Right lobe of liver (tissue), 4 donors: Measurements from ENCODE around the gene ZSCAN10.

Experiments
- CTCF ChIP-seq, 4 donors: fragments of 200-600 bp in 3 of 4; fragments of 450-650 bp in 1 of 4; IDR thresholded peaks; one replicate each; pipeline versions ENCODE4 v1.5.1 to v1.8.0; 2016 to 2022; ENCODE audit warnings: antibody characterized with exemption in 4 of 4, mild to moderate bottlenecking in 2 of 4
- POLR2A ChIP-seq: fragments of 450-650 bp; IDR thresholded peaks from one replicate; pipeline ENCODE4 v1.6.1; 2017; ENCODE audit warnings: antibody characterized with exemption, mild to moderate bottlenecking
- donor health status: DM: no; HTN: no; CAD: no.
- donor health status: DM: no; HTN: no; CAD: no.
- donor health status: DM: no; HTN: yes; CAD: no.

DNA sequence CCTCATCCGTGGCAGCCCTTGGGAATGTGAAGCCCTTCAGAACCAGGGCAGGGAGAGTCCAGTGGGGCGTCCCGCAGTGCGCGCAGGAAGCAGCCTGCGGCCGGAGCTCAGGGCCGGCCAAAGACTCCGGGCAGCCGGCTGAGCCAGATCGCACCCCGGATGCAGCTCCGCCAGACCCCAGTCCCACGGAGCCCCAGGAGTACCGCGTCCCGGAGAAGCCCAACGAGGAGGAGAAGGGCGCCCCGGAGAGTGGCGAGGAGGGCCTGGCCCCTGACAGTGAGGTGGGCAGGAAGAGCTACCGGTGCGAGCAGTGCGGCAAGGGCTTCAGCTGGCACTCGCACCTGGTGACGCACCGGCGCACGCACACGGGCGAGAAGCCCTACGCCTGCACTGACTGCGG, 20.2 kb upstream of the ZSCAN10 start:
- no peak for TF ChIP-seq CTCF (IDR thresholded peaks at IDR 0.05)
- TF ChIP-seq POLR2A = no peak
